GM15510 (cell line): ENCODE results near the gene ANKRD11.

Experiments
- POLR2A ChIP-seq: IDR thresholded peaks from 3 replicates; pipeline ENCODE4 v1.6.1; 2011; ENCODE audit warnings: borderline replicate concordance; ENCODE audit not compliant: insufficient read length; ENCODE audit errors: extremely low read depth

ANKRD11 gene

GRCh38 chr16:89323120-89323960 is 167.0 kb downstream of the ANKRD11 start:
- TF ChIP-seq POLR2A, result no peak

GRCh38 chr16:89322321-89323119 is 167.8 kb downstream of the ANKRD11 start:
- no peak for TF ChIP-seq POLR2A

GRCh38 chr16:89320782-89321501 is 169.4 kb downstream of the ANKRD11 start:
- peak; percentile 16 for TF ChIP-seq POLR2A

GRCh38 chr16:89319886-89320781 is 170.2 kb downstream of the ANKRD11 start:
- TF ChIP-seq POLR2A, result no peak

GRCh38 chr16:89319631-89319885 is 170.8 kb downstream of the ANKRD11 start:
- no peak for TF ChIP-seq POLR2A

- TF ChIP-seq POLR2A, result no peak
Measured at GRCh38 chr16:89318871-89319630, 171.3 kb downstream of the ANKRD11 start.

- no peak for TF ChIP-seq POLR2A
Measured at GRCh38 chr16:89318430-89318758, 172.0 kb downstream of the ANKRD11 start.

- TF ChIP-seq POLR2A, result no peak
Measured at GRCh38 chr16:89317729-89318429, 172.5 kb downstream of the ANKRD11 start.

- no peak for TF ChIP-seq POLR2A
Measured at GRCh38 chr16:89317101-89317671, 173.2 kb downstream of the ANKRD11 start.

GRCh38 chr16:89316701-89317100 is 173.7 kb downstream of the ANKRD11 start:
- no peak for TF ChIP-seq POLR2A

- TF ChIP-seq POLR2A, result no peak
Measured at GRCh38 chr16:89315791-89316581, 174.4 kb downstream of the ANKRD11 start.

- TF ChIP-seq POLR2A, result no peak
Measured at GRCh38 chr16:89315271-89315670, 175.1 kb downstream of the ANKRD11 start.
